DND-41 (cell line): ENCODE data around the gene TRANK1.

ENCODE experiments used
- ATAC-seq: fragments of 200-7000 bp; cut with Tn5 transposase; 3 replicates; pipeline ENCODE4 v1.9.1; 2021; ENCODE audit warnings: low read depth; ENCODE audit not compliant: insufficient read depth
- DNase-seq: peaks from one replicate; pipeline ENCODE4 v3.0.0-alpha.2; 2020
- H2AFZ ChIP-seq: 2 replicates; pipeline ENCODE4 v1.6.0; 2012; ENCODE audit warnings: low read depth, low read length
- H3K27ac ChIP-seq: 2 replicates; pipeline ENCODE4 v1.5.1; 2012; ENCODE audit warnings: low read length, inconsistent platforms
- H3K27me3 ChIP-seq: fragments of 200-600 bp; sonication (generic); 2 replicates; pipeline ENCODE4 v1.6.0; 2012; ENCODE audit warnings: low read length, mild to moderate bottlenecking, inconsistent platforms; ENCODE audit not compliant: insufficient read depth, poor library complexity
- H3K36me3 ChIP-seq: 2 replicates; pipeline ENCODE4 v1.5.1; 2012; ENCODE audit warnings: low read length, inconsistent platforms; ENCODE audit not compliant: insufficient read depth
- H3K4me1 ChIP-seq: 2 replicates; pipeline ENCODE4 v1.5.1; 2012; ENCODE audit warnings: mild to moderate bottlenecking, low read length; ENCODE audit not compliant: insufficient read depth
- H3K4me2 ChIP-seq: 2 replicates; pipeline ENCODE4 v1.6.0; 2012; ENCODE audit warnings: mild to moderate bottlenecking, moderate library complexity, low read length, inconsistent platforms; ENCODE audit not compliant: insufficient read depth
- H3K4me3 ChIP-seq, 2 experiments: fragments of 200-600 bp in 1 of 2; shearing (Covaris generic) in 1 of 2; 2 replicates each; pipeline ENCODE4 v1.5.1; 2012 to 2016; ENCODE audit warnings: inconsistent platforms in 2 of 2, low read length in 2 of 2, mild to moderate bottlenecking in 2 of 2, low read depth in 1 of 2, moderate library complexity in 1 of 2
- H3K79me2 ChIP-seq: 2 replicates; pipeline ENCODE4 v1.6.0; 2012; ENCODE audit warnings: low read length, inconsistent platforms; ENCODE audit not compliant: insufficient read depth
- H3K9ac ChIP-seq: 2 replicates; pipeline ENCODE4 v1.6.0; 2012; ENCODE audit warnings: low read depth, mild to moderate bottlenecking, inconsistent platforms, low read length, moderate library complexity
- H3K9me3 ChIP-seq: 2 replicates; pipeline ENCODE4 v1.5.1; 2012; ENCODE audit warnings: low read length, moderate library complexity, mild to moderate bottlenecking, inconsistent platforms; ENCODE audit not compliant: insufficient read depth, severe bottlenecking
- H4K20me1 ChIP-seq: 2 replicates; pipeline ENCODE4 v1.6.0; 2012; ENCODE audit warnings: low read length; ENCODE audit not compliant: insufficient read depth
- CTCF ChIP-seq: IDR thresholded peaks from 2 replicates; pipeline ENCODE4 v1.5.1; 2012; ENCODE audit warnings: borderline replicate concordance, low read length, moderate library complexity, mild to moderate bottlenecking; ENCODE audit not compliant: poor library complexity, severe bottlenecking; ENCODE audit errors: extremely low read depth
- EZH2 ChIP-seq: IDR thresholded peaks from 3 replicates; pipeline ENCODE4 v1.6.1; 2012; ENCODE audit warnings: borderline replicate concordance, low read depth, mild to moderate bottlenecking, moderate library complexity, low read length, inconsistent platforms; ENCODE audit not compliant: severe bottlenecking

Gene TRANK1

DNA sequence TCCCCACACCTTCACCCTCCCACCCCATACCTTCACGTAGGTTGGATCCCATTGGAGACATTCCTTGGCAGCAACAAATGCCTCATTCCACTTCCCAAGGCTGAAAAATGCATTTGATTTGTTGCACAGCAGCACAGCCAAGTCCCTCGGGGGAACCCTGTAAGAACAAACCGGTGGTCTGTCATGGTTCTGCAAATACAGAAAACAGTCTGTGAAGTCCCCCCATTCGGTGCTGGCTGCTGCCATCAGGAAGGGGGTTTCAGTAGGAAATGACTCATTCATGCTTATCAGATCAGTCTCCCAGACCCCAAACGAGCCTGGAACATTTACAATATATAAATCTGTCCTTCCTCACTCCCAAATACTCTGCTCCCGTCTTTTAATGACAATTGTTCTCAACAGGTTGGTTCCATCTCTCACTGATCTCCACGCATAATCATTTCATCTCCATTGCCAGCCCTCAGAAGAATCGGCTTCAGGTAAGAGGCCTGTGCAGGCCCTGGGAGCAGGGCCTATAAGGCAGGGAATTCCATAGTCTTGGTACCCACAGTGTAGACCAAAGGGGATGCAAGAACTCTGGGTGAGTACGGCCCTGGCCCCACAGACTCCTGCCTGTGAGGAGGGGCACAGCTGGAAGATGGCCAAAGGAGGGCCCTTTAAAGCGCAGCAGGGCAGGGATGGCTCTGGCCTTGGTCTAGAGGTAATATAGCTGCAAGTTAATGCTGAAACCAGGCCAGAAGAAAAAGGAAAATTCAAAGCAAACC lies 41.6 kb downstream of the TRANK1 start:
- DNase-seq: peak; percentile 46
- peaks cover 69% of the 10 kb centered on the region for H3K4me1 ChIP-seq
- H3K4me2 ChIP-seq: peak overlapping the region; percentile 24
- H2AFZ ChIP-seq: no peak overlapping the region
- no peaks in the 10 kb centered on the region for H3K9me3 ChIP-seq
- peak; percentile 52; the same call in 2 of the 3 replicates for ATAC-seq
- no peak overlapping the region for H3K4me3 ChIP-seq
- no peak for TF ChIP-seq EZH2
- TF ChIP-seq CTCF: no peak
- H3K27me3 ChIP-seq: no peaks in the 10 kb centered on the region
- peaks cover 23% of the 10 kb centered on the region for H3K79me2 ChIP-seq
- peak overlapping the region; percentile 69 for H3K27ac ChIP-seq
- peak overlapping the region; percentile 29; the same call in 1 of the 2 replicates for H3K9ac ChIP-seq
- no peaks in the 10 kb centered on the region for H4K20me1 ChIP-seq
- peaks cover 21% of the 10 kb centered on the region for H3K36me3 ChIP-seq

DNA sequence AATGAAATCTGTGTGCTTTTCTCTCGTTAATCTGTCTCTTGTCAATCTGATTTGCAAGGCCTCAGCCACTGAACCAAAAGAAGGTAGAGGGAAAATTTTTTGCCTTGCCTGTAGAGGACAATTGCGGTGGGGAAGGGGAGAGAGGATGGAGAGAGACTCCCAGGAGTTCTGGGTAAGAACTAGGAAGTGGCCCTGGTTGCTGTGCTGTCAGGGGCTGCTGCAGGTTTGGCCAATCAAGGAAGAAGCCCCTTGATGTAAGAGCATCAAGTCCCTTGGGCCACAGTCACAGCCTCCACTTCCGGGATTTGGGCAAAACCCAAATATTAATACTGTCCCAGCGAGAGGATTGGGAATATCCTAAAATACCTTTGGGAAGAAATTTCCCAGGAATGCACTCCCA lies 43.3 kb downstream of the TRANK1 start:
- Histone ChIP-seq H3K9ac (no peak overlapping the region), H2AFZ (no peak overlapping the region), H3K27me3 (no peaks in the 10 kb centered on the region), H4K20me1 (no peaks in the 10 kb centered on the region), H3K9me3 (no peaks in the 10 kb centered on the region), H3K36me3 (peaks cover 34% of the 10 kb centered on the region), H3K4me2 (no peak overlapping the region), H3K79me2 (peaks cover 16% of the 10 kb centered on the region), H3K4me1 (peaks cover 54% of the 10 kb centered on the region), H3K27ac (peak overlapping the region; percentile 51), H3K4me3 (no peak overlapping the region)
- DNase-seq: no peak
- no peak for TF ChIP-seq CTCF
- TF ChIP-seq EZH2: no peak
- no peak for ATAC-seq

GRCh38 chr3:36900474-36901443 lies 44.1 kb downstream of the TRANK1 start:
- Histone ChIP-seq H3K27me3 (no peaks in the 10 kb centered on the region), H3K36me3 (peaks cover 40% of the 10 kb centered on the region), H4K20me1 (no peaks in the 10 kb centered on the region), H3K9me3 (no peaks in the 10 kb centered on the region), H3K9ac (peak overlapping the region; percentile 26), H3K4me1 (peaks cover 53% of the 10 kb centered on the region), H3K27ac (peak overlapping the region; percentile 68), H3K4me3 (no peak overlapping the region; a peak in 1 of 4 replicates), H3K4me2 (peak overlapping the region; percentile 56), H3K79me2 (peaks cover 11% of the 10 kb centered on the region), H2AFZ (no peak overlapping the region)
- ATAC-seq (peak; percentile 25; the same call in 1 of the 3 replicates), DNase-seq (no peak)
- TF ChIP-seq CTCF: no peak
- TF ChIP-seq EZH2: no peak
